Chondrocyte (in vitro differentiated cells): Measurements from ENCODE around the gene GRM1. TPM values are rescaled to one million over a fixed set of nuclear protein-coding genes. Genes with fewer than 3 reads are reported as not detected.

Experiments used
- DNase-seq: peaks from one replicate; pipeline ENCODE4 v3.0.0; 2021; ENCODE audit warnings: mixed read lengths, low spot score
- H3K27ac Mint-ChIP-seq: one replicate; pipeline ENCODE4 v1.8.0; 2021; ENCODE audit warnings: mild to moderate bottlenecking, moderate library complexity, mixed read lengths; ENCODE audit not compliant: unreplicated experiment
- H3K27me3 Mint-ChIP-seq: 2 replicates; pipeline ENCODE4 v1.8.0; 2021; ENCODE audit warnings: low read depth, mixed read lengths
- H3K36me3 Mint-ChIP-seq: 2 replicates; pipeline ENCODE4 v1.8.0; 2021; ENCODE audit warnings: low read depth, mixed read lengths
- H3K4me1 Mint-ChIP-seq: 2 replicates; pipeline ENCODE4 v1.8.0; 2021; ENCODE audit warnings: low read depth, mild to moderate bottlenecking, mixed read lengths
- H3K4me3 Mint-ChIP-seq: one replicate; pipeline ENCODE4 v1.8.0; 2021; ENCODE audit warnings: mild to moderate bottlenecking, moderate library complexity, mixed read lengths; ENCODE audit not compliant: unreplicated experiment
- H3K9me3 Mint-ChIP-seq: 2 replicates; pipeline ENCODE4 v1.8.0; 2021; ENCODE audit warnings: low read depth, mixed read lengths
- total RNA-seq: library from RNA; stranded (reverse); gene quantifications from 3 replicates; pipeline ENCODE4 v1.2.1, GENCODE V29; 2021
- TF ChIP-seq, protein P1 (sequence below): fragments of 200-600 bp; sonication (generic); IDR thresholded peaks from 2 replicates; pipeline ENCODE4 v1.5.0; 2021; ENCODE audit warnings: antibody characterized with exemption, mild to moderate bottlenecking, moderate library complexity

The GRM1 gene
- total RNA-seq, 1 donor from 2014 or later, result not detected

DNA sequence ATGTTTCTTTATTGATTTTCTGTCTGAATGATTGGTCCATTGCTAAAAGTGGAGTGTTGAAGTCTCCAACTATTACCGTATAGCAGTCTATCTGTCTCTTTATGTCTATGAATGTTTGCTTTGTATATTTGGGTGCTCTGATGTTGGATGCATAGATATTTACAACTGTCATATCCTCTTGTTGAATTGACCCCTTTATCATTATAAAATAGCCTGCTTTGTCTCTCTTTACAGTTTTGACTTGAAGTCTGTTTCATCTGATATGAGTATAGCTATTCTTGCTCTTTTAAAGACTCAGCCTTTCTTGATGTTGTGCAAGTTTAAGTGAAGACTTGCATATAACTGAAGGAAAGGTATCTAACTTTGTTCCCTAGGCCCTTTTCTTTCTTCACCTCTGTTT, 341.0 kb downstream of the GRM1 start:
- Mint-ChIP-seq H3K36me3 (no peaks in the 10 kb centered on the region), H3K4me3 (no peak overlapping the region), H3K27me3 (peaks cover 3% of the 10 kb centered on the region), H3K4me1 (no peaks in the 10 kb centered on the region), H3K9me3 (peaks cover 19% of the 10 kb centered on the region), H3K27ac (no peak overlapping the region)
- no peak for DNase-seq
- TF ChIP-seq, protein P1, sequence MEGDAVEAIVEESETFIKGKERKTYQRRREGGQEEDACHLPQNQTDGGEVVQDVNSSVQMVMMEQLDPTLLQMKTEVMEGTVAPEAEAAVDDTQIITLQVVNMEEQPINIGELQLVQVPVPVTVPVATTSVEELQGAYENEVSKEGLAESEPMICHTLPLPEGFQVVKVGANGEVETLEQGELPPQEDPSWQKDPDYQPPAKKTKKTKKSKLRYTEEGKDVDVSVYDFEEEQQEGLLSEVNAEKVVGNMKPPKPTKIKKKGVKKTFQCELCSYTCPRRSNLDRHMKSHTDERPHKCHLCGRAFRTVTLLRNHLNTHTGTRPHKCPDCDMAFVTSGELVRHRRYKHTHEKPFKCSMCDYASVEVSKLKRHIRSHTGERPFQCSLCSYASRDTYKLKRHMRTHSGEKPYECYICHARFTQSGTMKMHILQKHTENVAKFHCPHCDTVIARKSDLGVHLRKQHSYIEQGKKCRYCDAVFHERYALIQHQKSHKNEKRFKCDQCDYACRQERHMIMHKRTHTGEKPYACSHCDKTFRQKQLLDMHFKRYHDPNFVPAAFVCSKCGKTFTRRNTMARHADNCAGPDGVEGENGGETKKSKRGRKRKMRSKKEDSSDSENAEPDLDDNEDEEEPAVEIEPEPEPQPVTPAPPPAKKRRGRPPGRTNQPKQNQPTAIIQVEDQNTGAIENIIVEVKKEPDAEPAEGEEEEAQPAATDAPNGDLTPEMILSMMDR, result no peak

DNA sequence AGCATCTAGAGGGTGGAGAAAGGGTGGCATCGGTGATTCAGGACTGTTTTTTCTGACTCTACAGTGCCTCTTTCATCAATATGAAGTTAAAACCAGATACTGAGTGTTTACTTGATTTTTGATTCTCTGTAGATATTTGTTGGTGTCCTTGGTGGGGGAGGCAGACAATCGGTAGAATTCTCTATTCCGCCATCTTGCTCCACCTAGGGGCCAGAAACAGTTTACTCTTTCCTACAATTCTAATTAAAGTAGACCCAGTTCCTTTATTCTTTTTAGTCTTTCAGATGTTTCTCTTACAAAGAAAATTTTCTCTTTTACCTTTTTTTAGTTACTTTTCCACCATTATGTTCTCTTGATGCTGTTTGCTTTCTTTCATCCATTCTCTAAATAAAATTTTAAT, 352.6 kb downstream of the GRM1 start:
- H3K4me3 Mint-ChIP-seq, result no peak overlapping the region
- no peaks in the 10 kb centered on the region for H3K9me3 Mint-ChIP-seq
- H3K4me1 Mint-ChIP-seq, result no peaks in the 10 kb centered on the region
- DNase-seq, result no peak
- H3K36me3 Mint-ChIP-seq, result no peaks in the 10 kb centered on the region
- H3K27ac Mint-ChIP-seq, result no peak overlapping the region
- peaks cover 8% of the 10 kb centered on the region for H3K27me3 Mint-ChIP-seq
- TF ChIP-seq, protein P1, result peak; percentile 44

DNA sequence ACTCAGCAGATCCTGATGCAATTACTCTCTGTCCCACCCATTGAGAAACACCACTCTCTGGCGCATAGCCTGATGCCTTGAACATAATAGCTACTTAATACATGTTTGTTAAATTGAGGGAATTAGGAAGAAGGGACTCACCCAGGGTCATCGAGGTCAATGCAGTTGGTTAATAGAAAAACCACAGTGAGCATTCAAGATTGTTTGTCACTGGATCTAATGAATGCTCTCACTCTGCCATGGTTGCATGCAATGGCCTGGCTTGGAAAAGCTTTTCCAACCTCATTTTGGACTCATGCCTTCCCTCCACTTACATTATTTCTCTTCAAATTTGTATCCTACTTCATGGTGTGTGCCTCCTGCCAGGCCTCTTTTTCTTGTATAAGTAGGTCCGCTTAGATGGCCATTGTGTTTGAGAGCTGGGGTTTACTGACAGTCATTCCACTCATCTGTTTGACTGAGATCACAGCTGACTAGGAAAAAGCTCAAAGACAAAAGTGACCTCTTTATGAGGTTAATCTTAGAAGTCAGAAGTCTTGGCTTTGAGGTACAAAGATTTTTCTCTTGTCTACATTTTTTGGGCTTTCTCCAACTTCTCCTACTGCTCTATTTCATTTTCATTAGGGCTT, 360.0 kb downstream of the GRM1 start:
- Mint-ChIP-seq H3K27me3 (peaks cover 7% of the 10 kb centered on the region), H3K4me1 (no peaks in the 10 kb centered on the region), H3K9me3 (no peaks in the 10 kb centered on the region), H3K4me3 (no peak overlapping the region), H3K27ac (no peak overlapping the region), H3K36me3 (no peaks in the 10 kb centered on the region)
- DNase-seq, result no peak
- TF ChIP-seq, protein P1, result no peak

DNA sequence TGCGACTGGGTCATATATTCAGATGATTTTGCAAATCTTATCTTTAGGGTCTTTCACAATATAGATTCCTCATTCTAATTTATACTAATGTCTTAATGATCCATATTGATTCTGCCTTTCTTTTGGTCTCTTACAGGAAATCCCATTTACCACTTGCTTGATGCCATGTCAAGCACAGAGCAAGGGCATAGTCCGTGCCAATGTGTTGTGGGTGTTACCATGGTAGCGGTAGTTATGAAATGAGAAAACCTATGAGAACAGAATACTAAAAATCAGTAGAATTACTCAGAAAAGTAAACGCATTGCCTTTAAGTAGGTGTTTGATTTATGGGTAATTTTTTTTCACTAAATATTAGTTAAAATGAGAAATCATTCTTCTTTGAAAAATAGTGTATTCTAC, 360.9 kb downstream of the GRM1 start:
- TF ChIP-seq, protein P1, result no peak
- peaks cover 6% of the 10 kb centered on the region for H3K27me3 Mint-ChIP-seq
- H3K4me1 Mint-ChIP-seq, result no peaks in the 10 kb centered on the region
- H3K4me3 Mint-ChIP-seq, result no peak overlapping the region
- no peaks in the 10 kb centered on the region for H3K9me3 Mint-ChIP-seq
- no peak overlapping the region for H3K27ac Mint-ChIP-seq
- no peak for DNase-seq
- no peaks in the 10 kb centered on the region for H3K36me3 Mint-ChIP-seq

DNA sequence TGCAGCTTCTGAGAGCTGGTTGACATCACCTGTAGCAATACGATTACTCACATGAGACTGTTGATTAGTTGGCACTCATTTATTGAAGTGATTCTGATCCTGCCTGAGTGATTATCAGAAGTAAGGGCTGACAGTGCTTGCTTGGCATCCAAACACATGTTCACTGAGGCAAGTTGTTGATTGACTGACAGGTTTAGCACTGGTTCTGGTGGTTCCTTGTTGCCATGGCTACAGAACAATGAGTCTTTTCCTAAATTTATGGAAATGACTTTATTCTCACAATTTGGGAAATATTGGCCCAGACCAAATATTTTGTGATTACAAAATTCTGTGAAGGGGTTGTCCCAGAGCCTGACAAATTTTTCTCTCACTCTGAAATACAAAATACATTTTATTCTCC, 368.8 kb downstream of the GRM1 start:
- Mint-ChIP-seq H3K9me3 (no peaks in the 10 kb centered on the region), H3K27ac (no peak overlapping the region), H3K27me3 (peaks cover 23% of the 10 kb centered on the region), H3K36me3 (no peaks in the 10 kb centered on the region), H3K4me3 (no peak overlapping the region), H3K4me1 (no peaks in the 10 kb centered on the region)
- DNase-seq, result no peak
- TF ChIP-seq, protein P1, result no peak
